Camera-type eye (tissue), 1 donor: ENCODE results near the gene PGAM2. TPM values are rescaled to one million over a fixed set of nuclear protein-coding genes. Genes with fewer than 3 reads are reported as not detected.

Experiments used
- total RNA-seq: library from RNA; depleted of rRNA; stranded (reverse); fragments of >200 nt; gene quantifications from one replicate; pipeline ENCODE4 v1.2.3, GENCODE V29; 2014

PGAM2 gene
- total RNA-seq, result 23.7 TPM

GRCh38 chr7:44065431-44066110 is at the start of gene PGAM2:
Gene PGAM2, minus strand, starts transcription at chr7:44065567. Its CDS starts 38 bp downstream, at chr7:44065529.

GRCh38 chr7:44103923-44104859 is 38.8 kb upstream of the PGAM2 start, which contains the start of gene AEBP1:
Gene AEBP1, plus strand, starts transcription at chr7:44104345. Its CDS starts 321 bp downstream, at chr7:44104666.

GRCh38 chr7:44044315-44045225 is 20.8 kb downstream of the PGAM2 start, which contains the start of gene DBNL:
Gene DBNL, plus strand, starts transcription at chr7:44044702. Its CDS starts 36 bp downstream, at chr7:44044738.

Other genes with a start within 250 kb of the PGAM2 start
- 43.3 TPM for gene MRPS24, start 196.1 kb downstream of the PGAM2 start, total RNA-seq
- gene URGCP, start 159.0 kb downstream of the PGAM2 start, total RNA-seq, result 39.3 TPM
- 16.0 TPM for gene UBE2D4, start 139.1 kb downstream of the PGAM2 start, total RNA-seq
- not detected for gene SPDYE1, start 67.7 kb downstream of the PGAM2 start, total RNA-seq
- gene DBNL, start 20.9 kb downstream of the PGAM2 start, total RNA-seq, result 95.1 TPM
- 32.7 TPM for gene POLM, start 17.0 kb upstream of the PGAM2 start, total RNA-seq
- 143 TPM for gene AEBP1, start 38.8 kb upstream of the PGAM2 start, total RNA-seq
- 55.3 TPM for gene POLD2, start 58.0 kb upstream of the PGAM2 start, total RNA-seq
- not detected for gene MYL7, start 75.8 kb upstream of the PGAM2 start, total RNA-seq
- 5.9 TPM for gene GCK, start 123.9 kb upstream of the PGAM2 start, total RNA-seq
- 53.3 TPM for gene YKT6, start 135.4 kb upstream of the PGAM2 start, total RNA-seq